HepG2 (cell line): ENCODE measurements around the gene GRID1. TPM values are rescaled to one million over a fixed set of nuclear protein-coding genes. Genes with fewer than 3 reads are reported as not detected.

Experiments used
- ATAC-seq: fragments of 200-7000 bp; cut with Tn5 transposase; 3 replicates; pipeline ENCODE4 v1.9.1; 2020; ENCODE audit warnings: mild to moderate bottlenecking, moderate library complexity
- BruUV-seq: library from RNA; stranded (reverse); fragments of 400-500 nt; replicated peaks from 2 replicates; lab custom pipeline; 2021; lab: Mats Ljungman, UMichigan
- CTCF ChIA-PET: fragments of 300-600 bp; formaldehyde crosslinking; extraction: SDS; loops from one replicate; lab custom pipeline; 2021; ENCODE audit warnings: low total read pairs, inconsistent platforms, low intra/inter-chr PET ratio; lab: Yijun Ruan, JAX
- POLR2A ChIA-PET: fragments of 350-600 bp; sonication (Branson Sonifier 250); formaldehyde crosslinking; loops from one replicate; lab custom pipeline; 2020; ENCODE audit warnings: antibody characterized with exemption, inconsistent platforms; lab: Yijun Ruan, JAX
- DNase-seq: peaks from one replicate; pipeline ENCODE4 v3.0.0-alpha.2; 2015; ENCODE audit warnings: low spot score
- FAIRE-seq: peaks from 3 replicates; lab custom pipeline; 2011; peaks lifted over from hg19 to GRCh38; lab: Jason Lieb, UNC
- H2AFZ ChIP-seq: one replicate; pipeline ENCODE4 v1.6.1; 2011; ENCODE audit warnings: low read length, inconsistent platforms
- H3K27ac ChIP-seq: fragments of 300-600 bp; 3 replicates; pipeline ENCODE4 v1.8.0; 2011; ENCODE audit warnings: mixed run types, mild to moderate bottlenecking, mixed read lengths, low read length, inconsistent platforms; ENCODE audit not compliant: insufficient read depth; ENCODE audit errors: extremely low read length
- H3K27me3 ChIP-seq, 2 experiments: fragments of 200-600 bp in 1 of 2; 2 replicates in 1 of 2; 3 replicates in 1 of 2; pipeline versions ENCODE4 v1.6.0 to v1.8.0; 2011; ENCODE audit warnings: low read length in 2 of 2, mild to moderate bottlenecking in 2 of 2, moderate library complexity in 2 of 2, inconsistent platforms in 1 of 2; ENCODE audit not compliant: insufficient read depth in 2 of 2, control insufficient read depth in 1 of 2
- H3K36me3 ChIP-seq, 2 experiments: fragments of 200-600 bp in 1 of 2; replicated peaks in 1 of 2; 2 replicates in 1 of 2; 3 replicates in 1 of 2; pipeline versions ENCODE4 v1.5.1 to v1.8.0; 2011; ENCODE audit warnings: low read length in 2 of 2, inconsistent platforms in 1 of 2; ENCODE audit not compliant: insufficient read depth in 2 of 2, control insufficient read depth in 1 of 2
- H3K4me1 ChIP-seq: 2 replicates; pipeline ENCODE4 v1.5.1; 2012; ENCODE audit warnings: low read length, inconsistent platforms; ENCODE audit not compliant: insufficient read depth
- H3K4me2 ChIP-seq: 2 replicates; pipeline ENCODE4 v1.6.0; 2011; ENCODE audit warnings: low read depth, low read length, inconsistent platforms
- H3K4me3 ChIP-seq, 3 experiments: fragments of 200-600 bp in 1 of 3; sonication (generic), shearing (Covaris generic) in 1 of 3; replicated peaks in 1 of 3; 2 replicates each; pipeline ENCODE4 v1.5.1; 2011 to 2016; ENCODE audit warnings: low read length in 3 of 3, inconsistent platforms in 2 of 3, low read depth in 2 of 3, mild to moderate bottlenecking in 2 of 3, control low read depth in 1 of 3, mixed read lengths in 1 of 3; ENCODE audit not compliant: insufficient read depth in 1 of 3
- H3K79me2 ChIP-seq: one replicate; pipeline ENCODE4 v1.6.1; 2011; ENCODE audit warnings: low read length, inconsistent platforms; ENCODE audit not compliant: insufficient read depth
- H3K9ac ChIP-seq: 2 replicates; pipeline ENCODE4 v1.6.0; 2011; ENCODE audit warnings: mild to moderate bottlenecking, low read depth, low read length, inconsistent platforms; ENCODE audit not compliant: insufficient read depth
- H3K9me3 ChIP-seq: 2 replicates; pipeline ENCODE4 v1.5.1; 2012; ENCODE audit warnings: mild to moderate bottlenecking, low read length
- H4K20me1 ChIP-seq: 2 replicates; pipeline ENCODE4 v1.6.0; 2011; ENCODE audit warnings: inconsistent platforms, mild to moderate bottlenecking, low read length, moderate library complexity; ENCODE audit not compliant: insufficient read depth
- ADNP ChIP-seq: sonication (generic); formaldehyde crosslinking; IDR thresholded peaks from 2 replicates; pipeline ENCODE4 v1.4.0; 2020; ENCODE audit warnings: missing genetic modification reagents
- ARID2 ChIP-seq: sonication (generic); formaldehyde crosslinking; IDR thresholded peaks from 2 replicates; pipeline ENCODE4 v1.8.1; 2022; ENCODE audit warnings: mild to moderate bottlenecking, missing genetic modification reagents, borderline replicate concordance
- GATAD2A ChIP-seq: IDR thresholded peaks from 2 replicates; pipeline ENCODE4 v1.6.1; 2016
- KAT8 ChIP-seq: IDR thresholded peaks from 2 replicates; pipeline ENCODE4 v1.6.1; 2016; ENCODE audit warnings: missing genetic modification reagents, missing compliant biosample characterization
- MATR3 ChIP-seq: sonication (generic); formaldehyde crosslinking; IDR thresholded peaks from 2 replicates; pipeline ENCODE4 v1.4.0; 2020; ENCODE audit warnings: missing genetic modification reagents
- MEF2D ChIP-seq: sonication (generic); formaldehyde crosslinking; IDR thresholded peaks from 2 replicates; pipeline ENCODE4 v1.5.1; 2020; ENCODE audit warnings: mild to moderate bottlenecking, missing genetic modification reagents
- MTA3 ChIP-seq: sonication (generic); formaldehyde crosslinking; IDR thresholded peaks from 2 replicates; pipeline ENCODE4 v1.4.0; 2020; ENCODE audit warnings: missing genetic modification reagents
- NKX3-1 ChIP-seq: sonication (generic); formaldehyde crosslinking; IDR thresholded peaks from 2 replicates; pipeline ENCODE4 v1.5.0; 2020; ENCODE audit warnings: missing genetic modification reagents
- SALL1 ChIP-seq: sonication (generic); formaldehyde crosslinking; IDR thresholded peaks from 2 replicates; pipeline ENCODE4 v1.8.0; 2022; ENCODE audit warnings: mild to moderate bottlenecking, missing genetic modification reagents
- STAT5B ChIP-seq: sonication (generic); formaldehyde crosslinking; IDR thresholded peaks from 2 replicates; pipeline ENCODE4 v1.4.0; 2020; ENCODE audit warnings: missing genetic modification reagents
- TOPORS ChIP-seq: sonication (generic); formaldehyde crosslinking; IDR thresholded peaks from 2 replicates; pipeline ENCODE4 v1.8.0; 2023; ENCODE audit warnings: mild to moderate bottlenecking, missing genetic modification reagents
- UBTF ChIP-seq: sonication (generic); formaldehyde crosslinking; IDR thresholded peaks from 2 replicates; pipeline ENCODE4 v1.4.0; 2020; ENCODE audit warnings: mild to moderate bottlenecking, missing genetic modification reagents
- ZNF17 ChIP-seq: sonication (generic); formaldehyde crosslinking; IDR thresholded peaks from 2 replicates; pipeline ENCODE4 v1.5.0; 2020; ENCODE audit warnings: mild to moderate bottlenecking, missing genetic modification reagents
- ZNF432 ChIP-seq: sonication (generic); formaldehyde crosslinking; IDR thresholded peaks from 2 replicates; pipeline ENCODE4 v1.5.0; 2020; ENCODE audit warnings: missing genetic modification reagents, mild to moderate bottlenecking, borderline replicate concordance
- ZNF550 ChIP-seq: sonication (generic); formaldehyde crosslinking; IDR thresholded peaks from 2 replicates; pipeline ENCODE4 v1.4.0; 2020; ENCODE audit warnings: mild to moderate bottlenecking, missing genetic modification reagents, borderline replicate concordance
- WGBS: methylation state at CpG from one replicate; pipeline ENCODE4 v1.1.6; 2017; ENCODE audit warnings: low lambda C conversion rate; 5-methylcytosine and 5-hydroxymethylcytosine counted together
- in situ Hi-C: cut with HindIII; loops from 2 replicates; pipeline ENCODE4 v1.10.0; 2017; ENCODE audit warnings: low pct_unique_long_range_greater_than_20kb; ENCODE audit not compliant: extremely low pct_ligation_motif_present
- intact Hi-C: fragments of 100-400 bp; cut with micrococcal nuclease; formaldehyde crosslinking; loops from one replicate; pipeline ENCODE4 v1.10.0; 2022; ENCODE audit not compliant: unreplicated experiment
- polyA plus RNA-seq, 8 experiments: library from polyadenylated mRNA; depleted of rRNA in 3 of 8; stranded (reverse) in 7 of 8; unstranded in 1 of 8; fragments of >200 nt; fragmentation: Illumina TruSeq in 4 of 8; extraction: Trizol in 4 of 8; gene quantifications; 2 replicates each; pipeline versions ENCODE4 v1.2.1 to v1.2.3, GENCODE V29; 2011 to 2016; ENCODE audit warnings: low read depth in 4 of 8, missing spikeins in 1 of 8, mixed read lengths in 1 of 8; ENCODE audit not compliant: insufficient read depth in 1 of 8
- total RNA-seq, 5 experiments: library from RNA; depleted of rRNA; stranded (reverse); fragments of >200 nt; fragmentation: Illumina TruSeq; extraction: Trizol; gene quantifications; 2 replicates each; pipeline ENCODE4 v1.2.3, GENCODE V29; 2016; ENCODE audit warnings: low read depth in 1 of 5

GRID1 gene
- total and polyA plus RNA-seq, 2 of the 13 experiments (the other 11 are each of a cell fraction or from before 2014, with no cell fraction given), result 0.05 TPM; not detected in 1

- Histone ChIP-seq H2AFZ (no peak overlapping the region), H3K36me3 (no peaks in the 10 kb centered on the region), H3K79me2 (no peaks in the 10 kb centered on the region), H3K27me3 (peaks cover 3 to 32% of the 10 kb centered on the region in 2 experiments; a peak in 3 of 5 replicates), H3K27ac (no peak overlapping the region), H4K20me1 (no peaks in the 10 kb centered on the region), H3K4me2 (no peak overlapping the region), H3K9ac (no peak overlapping the region), H3K4me3 (no peak overlapping the region), H3K9me3 (no peaks in the 10 kb centered on the region), H3K4me1 (no peaks in the 10 kb centered on the region)
- no peak for ATAC-seq
- BruUV-seq, result no TSS peak
- no peak for DNase-seq
- POLR2A ChIA-PET, result no interaction called here
- in situ Hi-C loops, result no loop called here
- 71% methylated on average over 1 of the region's 1 CpG for WGBS
- intact Hi-C loops, result no loop called here
- CTCF ChIA-PET, result no interaction called here
- FAIRE-seq, result no peak
- TF ChIP-seq ZNF550 (CRISPR knock-in tag) (no peak), SALL1 (CRISPR knock-in tag) (no peak), ZNF17 (CRISPR knock-in tag) (no peak), MEF2D (no peak), MTA3 (no peak), ZNF432 (CRISPR knock-in tag) (no peak), MATR3 (CRISPR knock-in tag) (no peak), UBTF (CRISPR knock-in tag) (no peak), GATAD2A (CRISPR knock-in tag) (no peak), KAT8 (CRISPR knock-in tag) (no peak), STAT5B (CRISPR knock-in tag) (no peak), ADNP (CRISPR knock-in tag) (no peak), TOPORS (CRISPR knock-in tag) (no peak), NKX3-1 (CRISPR knock-in tag) (no peak), ARID2 (no peak)
Measured at GRCh38 chr10:86335831-86336230, 30.8 kb downstream of the GRID1 start.
